Endometrial microvascular endothelial cells (primary cell): ENCODE results near the gene PAPSS2. TPM values are rescaled to one million over a fixed set of nuclear protein-coding genes. Genes with fewer than 3 reads are reported as not detected.

Source experiments
- in situ Hi-C: cut with HindIII; loops from 2 replicates; pipeline ENCODE4 v1.10.0; 2017; ENCODE audit warnings: low sequenced_read_pairs, low pct_unique_long_range_greater_than_20kb; ENCODE audit errors: inconsistent ontology term
- total RNA-seq: library from RNA; depleted of rRNA; stranded (reverse); fragments of >200 nt; gene quantifications from one replicate; pipeline ENCODE4 v1.2.3, GENCODE V29; 2015; ENCODE audit errors: inconsistent ontology term

Gene PAPSS2
- total RNA-seq, 1 donor from 2014 or later = 79.9 TPM

DNA sequence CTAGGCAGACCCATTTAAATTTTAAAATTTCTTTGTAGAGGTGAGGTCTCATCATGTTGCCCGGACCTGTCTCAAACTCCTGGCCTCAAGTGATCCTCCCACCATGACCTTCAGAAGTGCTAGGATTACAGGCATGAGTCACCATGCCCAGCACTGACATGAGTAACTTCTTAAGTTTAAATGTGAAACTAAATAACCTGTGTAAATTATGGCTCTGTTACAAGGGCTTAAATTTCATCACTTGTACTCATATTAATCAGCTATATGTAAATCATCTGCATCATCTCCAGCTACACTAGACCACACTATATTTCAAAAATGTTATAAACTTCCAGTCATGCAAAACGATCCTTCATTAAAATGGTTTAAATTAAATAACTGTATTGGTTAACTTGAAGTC is 102.2 kb downstream of the PAPSS2 start:
- in situ Hi-C loops = no loop called here

DNA sequence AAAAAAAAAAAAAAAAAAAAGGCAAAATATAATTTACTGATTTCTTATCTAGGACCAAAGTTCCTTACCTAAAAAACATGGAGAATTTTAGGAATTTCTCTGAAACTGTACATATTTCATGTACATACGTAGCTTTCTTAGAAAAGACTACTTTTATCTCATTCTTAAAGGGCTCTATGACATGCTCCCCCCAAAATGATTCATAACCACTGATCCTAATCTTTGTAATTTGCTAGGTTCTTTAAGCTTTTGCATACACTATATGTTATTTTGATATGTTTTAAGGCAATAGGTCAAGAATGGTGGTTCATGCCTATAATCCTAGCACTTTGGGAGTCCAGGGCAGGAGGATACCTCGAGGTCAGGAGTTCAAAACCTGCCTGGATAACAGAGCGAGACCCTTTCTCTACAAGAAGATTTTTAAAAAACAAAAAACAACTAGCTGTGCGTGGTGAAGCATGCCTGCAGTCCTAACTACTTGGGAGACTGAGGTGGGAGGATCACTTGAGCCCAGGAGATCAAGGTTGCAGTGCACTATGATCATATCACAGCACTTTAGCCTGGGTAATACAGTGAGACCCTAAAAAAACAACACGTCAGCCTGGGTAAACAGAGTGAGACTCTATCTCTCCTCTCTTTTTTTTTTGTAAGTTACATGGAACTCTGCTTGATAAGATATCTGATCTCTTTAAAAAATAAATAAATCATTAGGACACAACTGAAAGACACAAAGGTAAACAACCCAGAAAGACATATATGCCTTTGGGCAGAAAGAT is 103.6 kb downstream of the PAPSS2 start:
- in situ Hi-C loops = no loop called here

DNA sequence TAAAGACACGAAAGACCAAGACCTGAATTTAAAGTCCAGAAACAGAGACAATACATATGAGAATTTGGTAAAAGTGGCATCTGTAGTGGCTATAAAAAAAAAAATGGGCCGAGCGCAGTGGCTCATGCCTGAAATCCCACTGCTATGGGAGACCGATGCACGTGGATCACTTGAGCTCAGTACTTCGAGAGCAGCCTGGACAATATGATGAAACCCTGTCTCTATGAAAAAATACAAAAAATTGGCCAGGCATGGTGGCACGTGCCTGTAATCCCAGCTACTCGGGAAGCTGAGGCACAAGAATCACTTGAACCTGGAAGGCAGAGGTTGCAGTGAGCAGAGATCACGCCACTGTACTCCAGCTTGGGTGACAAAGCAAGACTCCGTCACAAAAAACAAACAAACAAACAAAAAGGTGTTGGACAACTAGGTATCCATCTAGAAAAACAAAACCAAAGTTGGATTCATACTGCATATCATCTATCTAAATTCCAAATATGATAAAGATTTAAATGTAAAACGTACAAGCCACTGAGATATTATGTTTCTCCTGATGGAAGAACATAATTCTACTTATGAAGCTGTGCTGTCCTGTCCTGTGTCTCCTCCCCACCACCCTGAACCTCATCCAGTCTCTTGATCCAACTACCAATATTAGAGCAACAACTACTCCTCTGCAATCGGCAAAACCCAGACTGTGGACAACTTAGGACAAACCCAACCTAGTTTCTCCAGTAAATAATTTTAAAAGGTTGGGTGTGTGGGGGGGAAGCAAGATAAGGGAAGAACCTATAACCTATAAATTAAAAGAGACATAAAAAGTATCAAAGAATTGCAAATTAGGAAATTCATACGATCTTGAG is 104.6 kb downstream of the PAPSS2 start:
- in situ Hi-C loops = no loop called here

DNA sequence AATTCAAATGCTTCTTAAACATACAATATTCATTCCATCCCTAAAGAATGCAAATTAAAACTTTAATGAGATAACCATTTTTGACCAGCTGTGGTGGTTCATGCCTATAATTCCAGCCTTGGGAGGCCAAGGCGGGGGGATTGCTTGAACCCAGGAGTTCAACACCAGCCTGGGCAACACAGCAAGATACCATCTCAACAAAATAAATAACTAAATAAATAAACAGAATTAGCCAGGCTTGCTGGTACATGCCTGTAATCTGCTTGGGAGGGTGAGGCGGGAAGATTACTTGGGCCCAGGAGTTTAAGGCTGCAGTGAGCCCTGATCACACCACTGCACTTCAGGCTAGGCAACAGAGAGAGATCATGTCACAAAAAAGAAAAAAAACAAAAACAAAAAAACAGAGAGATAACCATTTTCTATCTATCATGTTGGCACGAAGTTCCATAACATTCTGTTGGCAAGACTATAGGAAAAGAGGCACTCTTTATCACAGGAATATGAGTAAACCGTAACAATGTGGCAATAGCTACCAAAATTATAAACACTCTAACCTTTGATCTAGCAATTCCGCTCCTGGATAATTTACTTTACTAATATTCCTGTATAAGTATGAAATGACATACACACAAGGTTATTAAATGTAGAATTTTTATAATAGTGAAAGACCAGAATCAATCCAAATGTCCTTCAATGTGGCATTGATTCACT is 106.1 kb downstream of the PAPSS2 start:
- in situ Hi-C loops = no loop called here

DNA sequence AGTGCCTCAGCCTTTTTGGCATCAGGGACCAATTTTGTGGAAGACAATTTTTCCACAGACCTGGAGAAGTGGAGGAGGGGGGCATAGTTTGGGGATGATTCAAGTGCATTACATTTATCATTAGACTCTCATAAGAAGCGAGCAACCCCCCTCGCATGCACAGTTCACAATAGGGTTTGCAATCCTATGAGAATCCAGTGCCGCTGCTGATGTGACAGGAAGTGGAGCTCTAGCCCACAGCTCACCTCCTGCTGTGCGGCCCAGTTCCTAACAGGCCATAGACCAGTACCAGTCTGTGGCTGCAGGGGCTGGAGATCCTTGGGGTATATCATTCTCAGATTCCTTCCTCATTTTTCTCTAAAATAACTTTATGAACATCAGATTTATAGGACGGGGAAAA is 107.6 kb downstream of the PAPSS2 start:
- in situ Hi-C loops = no loop called here

DNA sequence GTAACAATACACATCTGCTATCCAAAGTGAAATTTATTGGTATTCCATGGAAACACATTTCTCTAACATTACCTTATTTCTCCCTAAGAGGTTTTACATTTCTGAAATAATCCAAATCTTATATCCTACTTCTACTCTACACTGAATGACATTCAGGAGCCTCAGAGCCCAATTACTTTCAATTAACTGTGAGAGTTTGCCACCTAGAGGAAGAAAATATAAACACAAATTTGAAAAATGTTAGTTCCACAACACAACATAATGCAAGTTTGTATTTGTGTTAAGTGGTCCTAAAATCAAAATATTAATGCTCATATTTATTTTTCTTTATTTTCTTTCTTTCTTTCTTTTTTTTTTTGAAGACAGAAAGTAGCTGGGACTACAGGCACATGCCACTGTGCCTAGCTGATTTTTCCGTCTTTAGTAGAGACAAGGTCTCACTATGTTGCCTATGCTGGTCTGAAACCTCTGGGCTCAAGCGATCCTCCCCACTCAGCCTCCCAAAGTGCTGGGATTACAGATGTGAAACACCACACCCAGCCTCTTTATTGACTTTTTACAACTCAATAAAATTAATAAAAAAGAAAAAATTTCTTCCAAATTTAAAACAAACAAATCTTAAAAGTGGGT is 112.3 kb downstream of the PAPSS2 start:
- in situ Hi-C loops = no loop called here

DNA sequence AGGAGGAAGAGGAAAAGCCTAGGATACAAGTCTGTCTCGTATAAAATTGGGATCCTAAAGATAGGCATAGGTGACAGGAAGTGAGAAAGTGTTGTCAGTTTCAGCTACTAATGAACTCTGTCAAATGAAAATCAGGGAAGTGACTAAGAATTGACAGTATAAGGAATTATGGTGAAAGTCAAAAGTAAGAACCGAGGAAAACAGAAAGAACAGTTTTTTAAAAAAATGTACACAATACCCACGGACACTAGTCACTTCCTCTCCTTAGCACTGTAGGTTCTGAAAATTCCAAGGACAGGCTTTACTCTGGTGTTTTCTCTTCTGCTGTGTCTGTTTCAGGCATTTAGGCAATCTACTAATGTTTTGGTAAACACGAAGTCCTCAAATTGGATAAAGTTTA is 116.1 kb downstream of the PAPSS2 start:
- in situ Hi-C loops = no loop called here

DNA sequence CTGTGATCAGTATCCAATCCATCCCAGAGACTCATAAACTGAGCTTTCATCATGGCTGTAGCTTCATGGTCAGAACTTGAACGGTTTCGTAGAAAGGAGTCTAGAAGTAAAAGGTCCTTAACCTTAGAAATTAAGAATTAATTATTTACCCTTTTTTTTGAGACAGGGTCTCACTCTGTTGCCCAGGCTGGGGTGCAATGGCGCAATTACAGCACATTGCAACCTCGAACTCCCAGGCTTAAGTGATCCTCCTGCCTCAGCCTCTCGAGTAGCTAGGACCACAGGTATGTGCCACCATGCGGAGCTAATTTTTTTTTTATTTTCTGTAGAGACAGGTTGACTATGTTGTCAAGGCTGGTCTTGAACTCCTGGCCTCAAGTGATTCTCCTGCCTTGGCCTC is 116.7 kb downstream of the PAPSS2 start:
- in situ Hi-C loops = no loop called here

DNA sequence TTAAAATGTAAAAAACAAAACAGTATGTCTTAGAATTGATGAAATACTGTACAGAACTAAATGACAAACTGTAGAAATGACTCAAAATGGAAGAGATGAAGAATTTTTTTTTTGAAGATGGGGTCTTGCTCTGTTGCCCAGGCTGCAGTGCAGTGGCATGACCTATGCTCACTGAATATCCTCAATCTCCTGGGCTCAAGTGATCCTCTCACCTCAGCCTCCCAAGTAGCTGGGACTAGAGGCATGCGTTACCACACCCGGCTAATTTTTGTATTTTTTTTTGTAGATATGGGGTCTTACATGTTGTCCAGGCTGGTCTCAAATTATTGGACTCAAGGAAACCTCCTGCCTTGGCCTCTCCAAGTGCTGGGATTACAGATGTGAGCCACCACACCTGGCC is 121.9 kb downstream of the PAPSS2 start:
- in situ Hi-C loops = no loop called here

DNA sequence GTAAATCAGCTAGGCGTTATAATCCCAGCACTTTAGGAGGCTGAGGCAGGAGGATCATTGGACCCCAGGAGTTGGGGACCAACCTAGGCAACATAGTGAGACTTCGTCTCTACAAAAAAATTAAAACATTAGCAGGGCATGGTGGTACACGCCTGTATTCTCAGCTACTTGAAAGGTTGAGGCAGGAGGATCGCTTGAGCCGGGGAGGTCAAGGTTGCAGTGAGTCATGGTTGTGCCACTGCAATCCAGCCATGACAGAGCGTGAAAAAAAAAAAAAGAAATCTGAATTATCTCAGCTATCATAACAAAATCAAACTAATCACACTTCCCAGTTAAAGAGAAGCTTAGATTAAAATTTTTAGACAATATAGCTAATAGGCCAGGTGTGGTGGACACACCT is 123.0 kb downstream of the PAPSS2 start:
- in situ Hi-C loops = no loop called here

DNA sequence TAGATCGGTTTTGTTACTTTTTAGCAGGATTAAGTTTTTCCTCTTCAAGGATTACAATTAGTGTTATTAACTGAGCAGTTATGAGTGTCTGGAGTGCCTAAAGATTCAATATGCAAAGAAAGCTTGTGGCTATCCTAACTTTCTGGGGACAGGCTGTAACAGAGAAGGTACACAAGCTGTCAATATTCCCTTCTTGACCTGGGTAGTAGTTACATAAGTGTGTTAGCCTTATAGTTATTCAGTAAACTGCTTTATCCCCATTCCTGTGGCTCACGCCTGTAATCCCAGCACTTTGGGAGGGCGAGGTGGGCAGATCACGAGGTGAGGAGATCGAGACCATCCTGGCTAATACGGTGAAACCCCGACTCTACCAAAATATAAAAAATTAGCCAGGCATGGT is 126.7 kb downstream of the PAPSS2 start:
- in situ Hi-C loops = no loop called here

DNA sequence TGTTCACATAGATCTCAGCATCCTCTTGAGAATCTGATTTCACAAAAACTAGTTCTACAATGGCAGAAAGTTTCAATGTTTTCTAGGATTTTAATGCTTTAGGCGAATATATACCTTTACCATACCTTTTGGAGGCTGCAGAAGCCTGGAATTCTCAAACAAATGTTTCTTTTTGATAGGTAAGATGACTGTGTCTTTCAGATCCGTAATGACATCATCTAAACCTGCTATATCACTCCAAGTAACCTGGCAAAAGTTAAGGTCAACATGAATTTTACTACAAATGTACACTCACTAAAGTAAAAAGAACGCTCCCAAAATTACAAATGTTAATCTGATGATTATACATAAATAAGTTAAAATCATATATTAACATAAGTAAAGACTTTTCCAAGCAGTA is 130.5 kb downstream of the PAPSS2 start:
- in situ Hi-C loops = no loop called here

DNA sequence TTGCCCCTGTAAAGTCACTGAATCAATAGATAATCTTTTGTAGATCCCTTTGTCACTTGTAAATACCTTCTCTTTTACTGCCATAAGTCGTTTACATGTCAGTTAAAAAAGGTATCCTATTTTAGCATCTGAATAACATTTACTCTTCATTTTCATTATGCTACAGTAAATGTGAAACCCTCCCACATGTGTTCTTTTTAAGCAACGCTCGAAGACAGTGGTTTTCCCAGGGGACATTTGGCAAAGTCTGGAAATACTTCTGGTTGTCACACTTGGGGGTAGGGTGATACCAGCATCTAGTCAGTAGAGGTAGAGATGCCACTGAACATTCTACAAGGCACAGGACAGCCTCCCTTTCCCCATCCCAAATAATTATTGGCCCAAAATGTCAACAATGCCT is 134.6 kb downstream of the PAPSS2 start:
- in situ Hi-C loops = no loop called here

Other genes with a start within 250 kb of the PAPSS2 start
- gene MINPP1, start 155.0 kb upstream of the PAPSS2 start, total RNA-seq = 36.8 TPM
- gene ATAD1, start 158.3 kb downstream of the PAPSS2 start, total RNA-seq = 21.8 TPM
- gene KLLN, start 203.7 kb downstream of the PAPSS2 start, total RNA-seq = 0.46 TPM
- 29.6 TPM for gene PTEN, start 203.7 kb downstream of the PAPSS2 start, total RNA-seq